ENCODE data around the gene NR2F2. TPM values are rescaled to one million over a fixed set of nuclear protein-coding genes. Genes with fewer than 3 reads are reported as not detected.

Gene NR2F2
- total RNA-seq, 1 donor from 2014 or later = 32.1 TPM

DNA sequence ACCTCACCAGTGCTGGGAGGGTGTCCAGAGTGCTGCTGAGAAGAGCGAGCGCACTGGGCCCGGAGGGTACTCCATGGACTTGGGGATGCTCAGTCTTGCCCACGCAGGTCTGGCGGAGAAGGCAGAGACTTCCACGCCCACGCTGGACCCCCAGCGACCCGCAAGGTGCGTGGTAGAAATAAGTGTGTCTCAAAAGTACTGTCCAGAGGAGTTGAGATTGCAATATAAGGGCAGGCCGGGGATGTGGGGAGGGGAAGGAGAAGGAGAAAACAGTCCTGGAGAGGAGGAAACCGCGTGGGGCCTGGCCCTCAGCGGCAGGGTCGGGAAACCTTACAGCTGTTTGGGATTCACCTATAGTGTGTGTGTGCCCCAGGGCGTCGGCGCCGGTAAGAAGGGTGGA lies 38.9 kb downstream of the NR2F2 start:
- Mint-ChIP-seq H3K4me3 (peak overlapping the region; percentile 26), H3K4me1 (peaks cover 35% of the 10 kb centered on the region), H3K27me3 (ENCODE audit: insufficient read depth, low read depth) (peaks cover 72% of the 10 kb centered on the region), H3K36me3 (no peaks in the 10 kb centered on the region), H3K9me3 (peaks cover 7% of the 10 kb centered on the region), H3K27ac (no peak overlapping the region)
- Histone ChIP-seq H2AFZ (replicated peaks) (no peak overlapping the region), H4K20me1 (ENCODE audit: low read depth) (peaks cover 44% of the 10 kb centered on the region), H3K36me3 (no peaks in the 10 kb centered on the region), H3K27me3 (peaks cover 100% of the 10 kb centered on the region), H3F3A (ENCODE audit: low read depth) (peaks cover 55% of the 10 kb centered on the region), H3K4me1 (peaks cover 61% of the 10 kb centered on the region), H3K4me3 (no peak overlapping the region), H3K27ac (no peak overlapping the region), H3K79me2 (ENCODE audit: low read depth) (no peaks in the 10 kb centered on the region), H3K9me3 (ENCODE audit: low read depth) (no peaks in the 10 kb centered on the region), H3K9ac (no peak overlapping the region), H3K4me2 (peak overlapping the region; percentile 53)
- TF ChIP-seq EZH2phosphoT487 (IDR thresholded peaks at IDR 0.05) = no peak
- TF ChIP-seq, protein P1, sequence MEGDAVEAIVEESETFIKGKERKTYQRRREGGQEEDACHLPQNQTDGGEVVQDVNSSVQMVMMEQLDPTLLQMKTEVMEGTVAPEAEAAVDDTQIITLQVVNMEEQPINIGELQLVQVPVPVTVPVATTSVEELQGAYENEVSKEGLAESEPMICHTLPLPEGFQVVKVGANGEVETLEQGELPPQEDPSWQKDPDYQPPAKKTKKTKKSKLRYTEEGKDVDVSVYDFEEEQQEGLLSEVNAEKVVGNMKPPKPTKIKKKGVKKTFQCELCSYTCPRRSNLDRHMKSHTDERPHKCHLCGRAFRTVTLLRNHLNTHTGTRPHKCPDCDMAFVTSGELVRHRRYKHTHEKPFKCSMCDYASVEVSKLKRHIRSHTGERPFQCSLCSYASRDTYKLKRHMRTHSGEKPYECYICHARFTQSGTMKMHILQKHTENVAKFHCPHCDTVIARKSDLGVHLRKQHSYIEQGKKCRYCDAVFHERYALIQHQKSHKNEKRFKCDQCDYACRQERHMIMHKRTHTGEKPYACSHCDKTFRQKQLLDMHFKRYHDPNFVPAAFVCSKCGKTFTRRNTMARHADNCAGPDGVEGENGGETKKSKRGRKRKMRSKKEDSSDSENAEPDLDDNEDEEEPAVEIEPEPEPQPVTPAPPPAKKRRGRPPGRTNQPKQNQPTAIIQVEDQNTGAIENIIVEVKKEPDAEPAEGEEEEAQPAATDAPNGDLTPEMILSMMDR (IDR thresholded peaks at IDR 0.05) = no peak
- no peak for TF ChIP-seq EZH2 (IDR thresholded peaks at IDR 0.05)
- no peak for DNase-seq (ENCODE audit: low spot score)

DNA sequence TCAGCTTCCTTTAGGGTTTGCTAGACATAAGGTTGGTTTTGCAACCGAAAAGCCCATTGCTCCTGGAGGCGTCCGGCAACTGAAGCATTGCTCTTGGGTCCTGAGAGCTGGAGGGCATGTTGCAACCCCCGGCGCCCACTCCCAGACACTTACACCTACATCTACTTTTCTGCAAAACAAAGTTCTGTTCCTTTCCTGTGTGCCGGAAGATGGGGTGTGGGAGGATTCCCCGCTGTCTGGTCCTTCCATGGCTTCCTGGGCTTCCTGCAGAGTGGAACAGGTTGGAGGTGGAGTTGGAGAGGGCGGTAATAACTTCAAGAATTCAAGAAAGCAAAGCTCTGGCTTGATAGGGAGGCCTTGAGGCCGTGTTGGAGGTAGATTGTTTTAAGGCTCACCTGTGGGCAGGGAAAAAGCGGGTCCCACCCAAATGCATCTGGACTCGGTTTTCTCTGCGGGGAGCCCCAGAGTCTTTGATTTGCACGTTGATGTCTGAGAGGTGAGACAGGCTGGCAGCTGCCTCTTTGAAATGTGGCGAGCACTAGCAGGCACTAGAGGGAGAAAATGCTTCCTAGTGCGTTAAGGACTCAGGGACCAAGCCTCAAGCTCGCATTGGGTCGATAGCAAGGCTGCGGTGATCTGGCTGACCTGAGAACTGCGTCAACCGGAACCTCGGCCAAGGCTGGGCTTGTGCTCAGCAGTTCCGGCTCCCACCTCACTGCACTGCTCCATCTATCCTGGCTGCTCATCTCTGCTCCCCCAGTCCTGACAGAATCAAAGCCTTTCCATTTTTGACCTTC lies 39.5 kb downstream of the NR2F2 start:
- no peak overlapping the region for H3K4me3 ChIP-seq
- peak overlapping the region; percentile 53 for H3K4me2 ChIP-seq

DNA sequence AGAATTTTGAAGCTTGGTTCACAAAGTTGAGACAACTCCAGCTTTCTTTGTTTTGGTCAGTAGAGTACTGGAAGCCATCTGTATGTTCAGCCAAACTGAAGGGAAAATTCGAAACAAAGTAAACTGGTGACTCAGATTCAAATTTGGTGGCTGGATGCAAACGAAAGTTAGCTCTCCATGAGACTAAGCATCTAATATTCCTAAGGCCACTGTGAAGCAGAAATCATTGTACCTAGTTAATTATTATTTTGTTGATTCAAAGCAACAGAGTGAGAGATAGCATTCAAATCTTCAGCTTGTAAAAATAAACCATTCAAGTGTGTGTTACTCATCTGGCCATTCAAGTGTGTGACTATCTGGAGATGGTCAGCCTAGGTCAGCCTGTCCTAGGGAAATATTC lies 42.1 kb downstream of the NR2F2 start:
- no peaks in the 10 kb centered on the region for H3K9me3 ChIP-seq (ENCODE audit: low read depth)
- no peak overlapping the region for H3K4me2 ChIP-seq
- Mint-ChIP-seq H3K36me3 (no peaks in the 10 kb centered on the region), H3K27me3 (ENCODE audit: insufficient read depth, low read depth) (peaks cover 43% of the 10 kb centered on the region), H3K27ac (no peak overlapping the region), H3K4me1 (peaks cover 15% of the 10 kb centered on the region), H3K4me3 (no peak overlapping the region), H3K9me3 (peaks cover 7% of the 10 kb centered on the region)
- no peak for TF ChIP-seq EZH2phosphoT487 (IDR thresholded peaks at IDR 0.05)
- TF ChIP-seq, protein P1 (IDR thresholded peaks at IDR 0.05) = no peak
- no peak for TF ChIP-seq EZH2 (IDR thresholded peaks at IDR 0.05)
- H3K4me3 ChIP-seq = no peak overlapping the region
- H3K27me3 ChIP-seq = peaks cover 99% of the 10 kb centered on the region
- no peaks in the 10 kb centered on the region for H3K36me3 ChIP-seq
- H3K4me1 ChIP-seq = peaks cover 29% of the 10 kb centered on the region
- no peak overlapping the region for H2AFZ ChIP-seq (replicated peaks)
- peaks cover 17% of the 10 kb centered on the region for H4K20me1 ChIP-seq (ENCODE audit: low read depth)
- H3K9ac ChIP-seq = no peak overlapping the region
- peaks cover 29% of the 10 kb centered on the region for H3F3A ChIP-seq (ENCODE audit: low read depth)
- H3K79me2 ChIP-seq (ENCODE audit: low read depth) = no peaks in the 10 kb centered on the region
- no peak for DNase-seq (ENCODE audit: low spot score)
- H3K27ac ChIP-seq = no peak overlapping the region

More for the DNA sequence above, 39.5 kb downstream of the NR2F2 start:
- peak; percentile 39 for DNase-seq (ENCODE audit: low spot score)
- TF ChIP-seq, protein P1 (IDR thresholded peaks at IDR 0.05) = no peak
- no peak for TF ChIP-seq EZH2phosphoT487 (IDR thresholded peaks at IDR 0.05)
- TF ChIP-seq EZH2 (IDR thresholded peaks at IDR 0.05) = no peak
- Histone ChIP-seq H3F3A (ENCODE audit: low read depth) (peaks cover 53% of the 10 kb centered on the region), H3K4me1 (peaks cover 54% of the 10 kb centered on the region), H2AFZ (replicated peaks) (no peak overlapping the region), H3K9ac (no peak overlapping the region), H3K27me3 (peaks cover 100% of the 10 kb centered on the region), H3K36me3 (no peaks in the 10 kb centered on the region), H3K79me2 (ENCODE audit: low read depth) (no peaks in the 10 kb centered on the region), H3K27ac (no peak overlapping the region), H3K9me3 (ENCODE audit: low read depth) (no peaks in the 10 kb centered on the region), H4K20me1 (ENCODE audit: low read depth) (peaks cover 40% of the 10 kb centered on the region)
- peaks cover 33% of the 10 kb centered on the region for H3K4me1 Mint-ChIP-seq
- no peaks in the 10 kb centered on the region for H3K36me3 Mint-ChIP-seq
- H3K27ac Mint-ChIP-seq = no peak overlapping the region
- peaks cover 67% of the 10 kb centered on the region for H3K27me3 Mint-ChIP-seq (ENCODE audit: insufficient read depth, low read depth)
- no peak overlapping the region for H3K4me3 Mint-ChIP-seq
- H3K9me3 Mint-ChIP-seq = peaks cover 7% of the 10 kb centered on the region
